COLO668 (cell line): ENCODE data around the gene GNE.
"Not testable (repeated sequence)": the region's sequence is repeated elsewhere in the genome, so short reads cannot be mapped to it uniquely, and the experiment has no call there.

Experiments
- DNase-seq: peaks from one replicate; lab custom pipeline; 2025; ENCODE audit not compliant: unreplicated experiment; lab: John Stamatoyannopoulos, UW

GNE gene

GRCh38 chr9:36208521-36209253 lies 49.6 kb downstream of the GNE start:
- no peak for DNase-seq

- no peak for DNase-seq
Measured at GRCh38 chr9:36207546-36208012, 50.7 kb downstream of the GNE start.

- no peak for DNase-seq
Measured at GRCh38 chr9:36207016-36207415, 51.2 kb downstream of the GNE start.

- no peak for DNase-seq
Measured at GRCh38 chr9:36204906-36205547, 53.2 kb downstream of the GNE start.

- DNase-seq = no peak
Measured at GRCh38 chr9:36194326-36195000, 63.8 kb downstream of the GNE start.

GRCh38 chr9:36193023-36193422 lies 65.2 kb downstream of the GNE start:
- no peak for DNase-seq

GRCh38 chr9:36192196-36192595 lies 66.1 kb downstream of the GNE start:
- no peak for DNase-seq

- no peak for DNase-seq
Measured at GRCh38 chr9:36191686-36192085, 66.6 kb downstream of the GNE start.

GRCh38 chr9:36191290-36191645 lies 67.0 kb downstream of the GNE start:
- DNase-seq = peak; percentile 29

GRCh38 chr9:36190388-36191289 lies 67.6 kb downstream of the GNE start, which contains the start of gene CLTA:
Gene CLTA (plus strand): TSS chr9:36190921. CDS start chr9:36191057, 136 bp downstream.
- peak; percentile 95 for DNase-seq

GRCh38 chr9:36189976-36190375 lies 68.3 kb downstream of the GNE start:
- DNase-seq = no peak

- no peak for DNase-seq
Measured at GRCh38 chr9:36188212-36188611, 70.0 kb downstream of the GNE start.

GRCh38 chr9:36187414-36187813 lies 70.8 kb downstream of the GNE start:
- DNase-seq = no peak

- not testable (repeated sequence) for DNase-seq
Measured at GRCh38 chr9:36180243-36180642, 78.0 kb downstream of the GNE start.

GRCh38 chr9:36177571-36177970 lies 80.7 kb downstream of the GNE start:
- DNase-seq = no peak

- DNase-seq = not testable (repeated sequence)
Measured at GRCh38 chr9:36176496-36176895, 81.8 kb downstream of the GNE start.

GRCh38 chr9:36175209-36175608 lies 83.0 kb downstream of the GNE start:
- not testable (repeated sequence) for DNase-seq

- DNase-seq = no peak
Measured at GRCh38 chr9:36174731-36175130, 83.5 kb downstream of the GNE start.

GRCh38 chr9:36174271-36174670 lies 84.0 kb downstream of the GNE start:
- DNase-seq = no peak

GRCh38 chr9:36173861-36174260 lies 84.4 kb downstream of the GNE start:
- DNase-seq = no peak

- no peak for DNase-seq
Measured at GRCh38 chr9:36170531-36170930, 87.7 kb downstream of the GNE start.
